ENCODE measurements around the gene BAZ2B.

BAZ2B gene

GRCh38 chr2:159605441-159606178 is 10.7 kb downstream of the BAZ2B start:
- no peak overlapping the region for H3K9ac ChIP-seq (ENCODE audit: low read depth, low read length)
- no peak overlapping the region for H3K4me3 ChIP-seq (ENCODE audit: low read depth, low read length)
- no peaks in the 10 kb centered on the region for H3K9me3 ChIP-seq (ENCODE audit: control insufficient read depth, insufficient read depth, low read length)
- peaks cover 34% of the 10 kb centered on the region for H3K4me1 ChIP-seq (ENCODE audit: control insufficient read depth, insufficient read depth, low read length)
- no peaks in the 10 kb centered on the region for H3K36me3 ChIP-seq (ENCODE audit: control insufficient read depth, insufficient read depth, low read length)
- no peaks in the 10 kb centered on the region for H3K27me3 ChIP-seq (ENCODE audit: control insufficient read depth, insufficient read depth, low read length)
- H3K27ac ChIP-seq (ENCODE audit: low read depth, low read length): no peak overlapping the region

GRCh38 chr2:159604159-159604558 is 12.2 kb downstream of the BAZ2B start:
- H3K27me3 ChIP-seq (ENCODE audit: control insufficient read depth, insufficient read depth, low read length): no peaks in the 10 kb centered on the region
- no peak overlapping the region for H3K27ac ChIP-seq (ENCODE audit: low read depth, low read length)
- H3K36me3 ChIP-seq (ENCODE audit: control insufficient read depth, insufficient read depth, low read length): no peaks in the 10 kb centered on the region
- no peaks in the 10 kb centered on the region for H3K9me3 ChIP-seq (ENCODE audit: control insufficient read depth, insufficient read depth, low read length)
- H3K9ac ChIP-seq (ENCODE audit: low read depth, low read length): no peak overlapping the region
- no peak overlapping the region for H3K4me3 ChIP-seq (ENCODE audit: low read depth, low read length)
- peaks cover 22% of the 10 kb centered on the region for H3K4me1 ChIP-seq (ENCODE audit: control insufficient read depth, insufficient read depth, low read length)

- Histone ChIP-seq H3K27me3 (ENCODE audit: control insufficient read depth, insufficient read depth, low read length) (no peaks in the 10 kb centered on the region), H3K36me3 (ENCODE audit: control insufficient read depth, insufficient read depth, low read length) (no peaks in the 10 kb centered on the region), H3K4me3 (ENCODE audit: low read depth, low read length) (no peak overlapping the region), H3K4me1 (ENCODE audit: control insufficient read depth, insufficient read depth, low read length) (peaks cover 7% of the 10 kb centered on the region; the same call in 1 of the 2 replicates), H3K9me3 (ENCODE audit: control insufficient read depth, insufficient read depth, low read length) (no peaks in the 10 kb centered on the region), H3K9ac (ENCODE audit: low read depth, low read length) (no peak overlapping the region), H3K27ac (ENCODE audit: low read depth, low read length) (peak overlapping the region; percentile 39)
Measured at GRCh38 chr2:159600752-159601151, 15.6 kb downstream of the BAZ2B start.

GRCh38 chr2:159595410-159596046 is 20.8 kb downstream of the BAZ2B start:
- H3K9ac ChIP-seq (ENCODE audit: low read depth, low read length): no peak overlapping the region
- H3K4me1 ChIP-seq (ENCODE audit: control insufficient read depth, insufficient read depth, low read length): no peaks in the 10 kb centered on the region
- H3K27ac ChIP-seq (ENCODE audit: low read depth, low read length): no peak overlapping the region
- no peaks in the 10 kb centered on the region for H3K9me3 ChIP-seq (ENCODE audit: control insufficient read depth, insufficient read depth, low read length)
- no peaks in the 10 kb centered on the region for H3K36me3 ChIP-seq (ENCODE audit: control insufficient read depth, insufficient read depth, low read length)
- no peak overlapping the region for H3K4me3 ChIP-seq (ENCODE audit: low read depth, low read length)
- no peaks in the 10 kb centered on the region for H3K27me3 ChIP-seq (ENCODE audit: control insufficient read depth, insufficient read depth, low read length)

- Histone ChIP-seq H3K36me3 (ENCODE audit: control insufficient read depth, insufficient read depth, low read length) (no peaks in the 10 kb centered on the region), H3K9me3 (ENCODE audit: control insufficient read depth, insufficient read depth, low read length) (no peaks in the 10 kb centered on the region), H3K4me1 (ENCODE audit: control insufficient read depth, insufficient read depth, low read length) (no peaks in the 10 kb centered on the region), H3K9ac (ENCODE audit: low read depth, low read length) (no peak overlapping the region), H3K4me3 (ENCODE audit: low read depth, low read length) (no peak overlapping the region), H3K27ac (ENCODE audit: low read depth, low read length) (no peak overlapping the region), H3K27me3 (ENCODE audit: control insufficient read depth, insufficient read depth, low read length) (no peaks in the 10 kb centered on the region)
Measured at GRCh38 chr2:159592441-159592840, 23.9 kb downstream of the BAZ2B start.

- H3K9me3 ChIP-seq (ENCODE audit: control insufficient read depth, insufficient read depth, low read length): no peaks in the 10 kb centered on the region
- no peaks in the 10 kb centered on the region for H3K36me3 ChIP-seq (ENCODE audit: control insufficient read depth, insufficient read depth, low read length)
- no peak overlapping the region for H3K27ac ChIP-seq (ENCODE audit: low read depth, low read length)
- no peak overlapping the region for H3K4me3 ChIP-seq (ENCODE audit: low read depth, low read length)
- no peaks in the 10 kb centered on the region for H3K27me3 ChIP-seq (ENCODE audit: control insufficient read depth, insufficient read depth, low read length)
- H3K4me1 ChIP-seq (ENCODE audit: control insufficient read depth, insufficient read depth, low read length): no peaks in the 10 kb centered on the region
- H3K9ac ChIP-seq (ENCODE audit: low read depth, low read length): no peak overlapping the region
Measured at GRCh38 chr2:159591221-159591620, 25.1 kb downstream of the BAZ2B start.

GRCh38 chr2:159589286-159589685 is 27.1 kb downstream of the BAZ2B start:
- H3K27me3 ChIP-seq (ENCODE audit: control insufficient read depth, insufficient read depth, low read length): no peaks in the 10 kb centered on the region
- H3K36me3 ChIP-seq (ENCODE audit: control insufficient read depth, insufficient read depth, low read length): peaks cover 5% of the 10 kb centered on the region; the same call in 1 of the 2 replicates
- no peak overlapping the region for H3K9ac ChIP-seq (ENCODE audit: low read depth, low read length)
- no peak overlapping the region for H3K27ac ChIP-seq (ENCODE audit: low read depth, low read length)
- no peaks in the 10 kb centered on the region for H3K4me1 ChIP-seq (ENCODE audit: control insufficient read depth, insufficient read depth, low read length)
- no peaks in the 10 kb centered on the region for H3K9me3 ChIP-seq (ENCODE audit: control insufficient read depth, insufficient read depth, low read length)
- H3K4me3 ChIP-seq (ENCODE audit: low read depth, low read length): no peak overlapping the region

GRCh38 chr2:159586034-159586433 is 30.3 kb downstream of the BAZ2B start:
- no peaks in the 10 kb centered on the region for H3K4me1 ChIP-seq (ENCODE audit: control insufficient read depth, insufficient read depth, low read length)
- H3K27ac ChIP-seq (ENCODE audit: low read depth, low read length): no peak overlapping the region
- H3K9me3 ChIP-seq (ENCODE audit: control insufficient read depth, insufficient read depth, low read length): no peaks in the 10 kb centered on the region
- H3K9ac ChIP-seq (ENCODE audit: low read depth, low read length): no peak overlapping the region
- H3K4me3 ChIP-seq (ENCODE audit: low read depth, low read length): no peak overlapping the region
- peaks cover 12% of the 10 kb centered on the region; the same call in 1 of the 2 replicates for H3K36me3 ChIP-seq (ENCODE audit: control insufficient read depth, insufficient read depth, low read length)
- no peaks in the 10 kb centered on the region for H3K27me3 ChIP-seq (ENCODE audit: control insufficient read depth, insufficient read depth, low read length)

GRCh38 chr2:159585622-159586021 is 30.7 kb downstream of the BAZ2B start:
- Histone ChIP-seq H3K36me3 (ENCODE audit: control insufficient read depth, insufficient read depth, low read length) (peaks cover 12% of the 10 kb centered on the region; the same call in 1 of the 2 replicates), H3K4me3 (ENCODE audit: low read depth, low read length) (no peak overlapping the region), H3K9ac (ENCODE audit: low read depth, low read length) (no peak overlapping the region), H3K4me1 (ENCODE audit: control insufficient read depth, insufficient read depth, low read length) (no peaks in the 10 kb centered on the region), H3K9me3 (ENCODE audit: control insufficient read depth, insufficient read depth, low read length) (no peaks in the 10 kb centered on the region), H3K27ac (ENCODE audit: low read depth, low read length) (no peak overlapping the region), H3K27me3 (ENCODE audit: control insufficient read depth, insufficient read depth, low read length) (no peaks in the 10 kb centered on the region)

GRCh38 chr2:159584796-159585195 is 31.6 kb downstream of the BAZ2B start:
- Histone ChIP-seq H3K9me3 (ENCODE audit: control insufficient read depth, insufficient read depth, low read length) (no peaks in the 10 kb centered on the region), H3K27ac (ENCODE audit: low read depth, low read length) (no peak overlapping the region), H3K36me3 (ENCODE audit: control insufficient read depth, insufficient read depth, low read length) (peaks cover 12% of the 10 kb centered on the region; the same call in 1 of the 2 replicates), H3K9ac (ENCODE audit: low read depth, low read length) (no peak overlapping the region), H3K27me3 (ENCODE audit: control insufficient read depth, insufficient read depth, low read length) (no peaks in the 10 kb centered on the region), H3K4me3 (ENCODE audit: low read depth, low read length) (no peak overlapping the region), H3K4me1 (ENCODE audit: control insufficient read depth, insufficient read depth, low read length) (no peaks in the 10 kb centered on the region)

- no peak overlapping the region for H3K9ac ChIP-seq (ENCODE audit: low read depth, low read length)
Measured at GRCh38 chr2:159573846-159574606, 42.3 kb downstream of the BAZ2B start.

More at GRCh38 chr2:159573846-159574606, 42.3 kb downstream of the BAZ2B start:
- Histone ChIP-seq H3K9me3 (ENCODE audit: control insufficient read depth, insufficient read depth, low read length) (peaks cover 3% of the 10 kb centered on the region; the same call in 1 of the 2 replicates), H3K36me3 (ENCODE audit: control insufficient read depth, insufficient read depth, low read length) (no peaks in the 10 kb centered on the region), H3K27ac (ENCODE audit: low read depth, low read length) (no peak overlapping the region), H3K4me1 (ENCODE audit: control insufficient read depth, insufficient read depth, low read length) (peaks cover 7% of the 10 kb centered on the region), H3K27me3 (ENCODE audit: control insufficient read depth, insufficient read depth, low read length) (no peaks in the 10 kb centered on the region), H3K4me3 (ENCODE audit: low read depth, low read length) (no peak overlapping the region)
